HEK293 (cell line): ENCODE results near the gene AGAP1.

ENCODE experiments used
- PRDM10 ChIP-seq: fragments of 450-650 bp; formaldehyde crosslinking; IDR thresholded peaks from 2 replicates; pipeline ENCODE4 v1.5.1; 2016; ENCODE audit warnings: missing biosample characterization, missing genetic modification characterization
- REST ChIP-seq: fragments of 450-650 bp; formaldehyde crosslinking; IDR thresholded peaks from 2 replicates; pipeline ENCODE4 v1.5.1; 2016; ENCODE audit warnings: missing biosample characterization, missing genetic modification characterization
- YY1 ChIP-seq: fragments of 450-650 bp; formaldehyde crosslinking; IDR thresholded peaks from 2 replicates; pipeline ENCODE4 v1.5.1; 2018; ENCODE audit warnings: missing biosample characterization, missing genetic modification characterization
- ZNF558 ChIP-seq: fragments of 450-650 bp; formaldehyde crosslinking; IDR thresholded peaks from 2 replicates; pipeline ENCODE4 v1.5.1; 2016; ENCODE audit warnings: missing biosample characterization, missing genetic modification characterization
- ZNF580 ChIP-seq: fragments of 450-650 bp; formaldehyde crosslinking; IDR thresholded peaks from 2 replicates; pipeline ENCODE4 v1.5.1; 2016; ENCODE audit warnings: missing biosample characterization, missing genetic modification characterization
- ZNF585B ChIP-seq: fragments of 450-650 bp; formaldehyde crosslinking; IDR thresholded peaks from 2 replicates; pipeline ENCODE4 v1.5.1; 2016; ENCODE audit warnings: missing biosample characterization, missing genetic modification characterization
- ZNF629 ChIP-seq: fragments of 450-650 bp; formaldehyde crosslinking; IDR thresholded peaks from 2 replicates; pipeline ENCODE4 v1.5.1; 2017; ENCODE audit warnings: missing biosample characterization, missing genetic modification characterization
- ZNF837 ChIP-seq: fragments of 450-650 bp; formaldehyde crosslinking; IDR thresholded peaks from 2 replicates; pipeline ENCODE4 v1.5.1; 2016; ENCODE audit warnings: missing biosample characterization, missing genetic modification characterization
- TF ChIP-seq, protein P1 (sequence below): fragments of 450-650 bp; formaldehyde crosslinking; IDR thresholded peaks from 2 replicates; pipeline ENCODE4 v1.5.1; 2016; ENCODE audit warnings: missing biosample characterization, missing genetic modification characterization

DNA sequence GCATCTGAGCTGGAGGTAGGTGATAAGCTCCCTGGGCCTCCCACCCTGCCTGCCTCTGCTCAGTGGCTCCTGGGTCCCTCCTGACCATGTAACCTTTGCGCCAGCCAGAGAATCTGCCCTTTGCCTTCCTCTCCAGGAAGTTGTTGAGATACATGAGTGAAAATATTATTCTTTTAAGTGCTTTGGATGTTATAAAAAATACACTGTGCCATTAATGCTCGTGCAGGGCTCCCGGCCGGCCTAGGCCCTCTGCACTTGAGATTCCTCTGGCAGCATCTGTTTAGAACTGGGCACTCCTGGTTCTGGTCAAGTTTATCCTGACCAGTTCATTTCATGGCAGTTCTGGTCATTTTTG is 18.8 kb downstream of the AGAP1 start:
- TF ChIP-seq ZNF558 (tag by site-specific recombination) (no peak), ZNF629 (no peak), ZNF580 (no peak), YY1 (tag by site-specific recombination) (no peak), ZNF837 (tag by site-specific recombination) (no peak), REST (tag by site-specific recombination) (no peak), PRDM10 (no peak), ZNF585B (tag by site-specific recombination) (no peak)
- TF ChIP-seq, protein P1, sequence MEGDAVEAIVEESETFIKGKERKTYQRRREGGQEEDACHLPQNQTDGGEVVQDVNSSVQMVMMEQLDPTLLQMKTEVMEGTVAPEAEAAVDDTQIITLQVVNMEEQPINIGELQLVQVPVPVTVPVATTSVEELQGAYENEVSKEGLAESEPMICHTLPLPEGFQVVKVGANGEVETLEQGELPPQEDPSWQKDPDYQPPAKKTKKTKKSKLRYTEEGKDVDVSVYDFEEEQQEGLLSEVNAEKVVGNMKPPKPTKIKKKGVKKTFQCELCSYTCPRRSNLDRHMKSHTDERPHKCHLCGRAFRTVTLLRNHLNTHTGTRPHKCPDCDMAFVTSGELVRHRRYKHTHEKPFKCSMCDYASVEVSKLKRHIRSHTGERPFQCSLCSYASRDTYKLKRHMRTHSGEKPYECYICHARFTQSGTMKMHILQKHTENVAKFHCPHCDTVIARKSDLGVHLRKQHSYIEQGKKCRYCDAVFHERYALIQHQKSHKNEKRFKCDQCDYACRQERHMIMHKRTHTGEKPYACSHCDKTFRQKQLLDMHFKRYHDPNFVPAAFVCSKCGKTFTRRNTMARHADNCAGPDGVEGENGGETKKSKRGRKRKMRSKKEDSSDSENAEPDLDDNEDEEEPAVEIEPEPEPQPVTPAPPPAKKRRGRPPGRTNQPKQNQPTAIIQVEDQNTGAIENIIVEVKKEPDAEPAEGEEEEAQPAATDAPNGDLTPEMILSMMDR = no peak
